Brain microvascular endothelial cell (primary cell): Measurements from ENCODE around the gene BMPR1A.
"Not testable (repeated sequence)": the region's sequence is repeated elsewhere in the genome, so short reads cannot be mapped to it uniquely, and the experiment has no call there.

Experiments used
- DNase-seq: peaks from one replicate; pipeline ENCODE4 v3.0.0-alpha.2; 2020
- H3K27ac ChIP-seq: fragments of 250-450 bp; sonication (Bioruptor Pico); 2 replicates; pipeline ENCODE4 v1.5.1; 2020; ENCODE audit warnings: mild to moderate bottlenecking, moderate library complexity
- H3K27me3 ChIP-seq: fragments of 250-450 bp; sonication (Bioruptor Pico); replicated peaks from 2 replicates; pipeline ENCODE4 v1.5.1; 2020; ENCODE audit warnings: mild to moderate bottlenecking
- H3K36me3 ChIP-seq: fragments of 250-450 bp; sonication (Bioruptor Pico); replicated peaks from 2 replicates; pipeline ENCODE4 v1.5.1; 2020; ENCODE audit warnings: mild to moderate bottlenecking
- H3K4me3 ChIP-seq: 2 replicates; pipeline ENCODE4 v1.5.1; 2011; ENCODE audit warnings: low read depth, mild to moderate bottlenecking, control low read depth, low read length, moderate library complexity
- CTCF ChIP-seq: IDR thresholded peaks from 2 replicates; pipeline ENCODE4 v1.5.1; 2011; ENCODE audit warnings: low read depth, mild to moderate bottlenecking, moderate library complexity, low read length, control low read depth, inconsistent platforms; ENCODE audit errors: missing control alignments
- in situ Hi-C: cut with HindIII; loops from 2 replicates; pipeline ENCODE4 v1.10.0; 2017; ENCODE audit warnings: low sequenced_read_pairs, low pct_ligation_motif_present

BMPR1A gene

GRCh38 chr10:86944907-86945306 lies 188.5 kb downstream of the BMPR1A start:
- Histone ChIP-seq H3K27ac (no peak overlapping the region), H3K27me3 (no peaks in the 10 kb centered on the region), H3K36me3 (no peaks in the 10 kb centered on the region), H3K4me3 (no peak overlapping the region)
- in situ Hi-C loops = no loop called here
- no peak for DNase-seq
- TF ChIP-seq CTCF = no peak

GRCh38 chr10:86945361-86946212 lies 189.2 kb downstream of the BMPR1A start:
- H3K36me3 ChIP-seq = no peaks in the 10 kb centered on the region
- no peak overlapping the region for H3K27ac ChIP-seq
- no peaks in the 10 kb centered on the region for H3K27me3 ChIP-seq
- DNase-seq = no peak
- H3K4me3 ChIP-seq = no peak overlapping the region
- peak; percentile 57 for TF ChIP-seq CTCF
- in situ Hi-C loops = no loop called here

- Histone ChIP-seq H3K4me3 (no peak overlapping the region), H3K36me3 (no peaks in the 10 kb centered on the region), H3K27me3 (no peaks in the 10 kb centered on the region), H3K27ac (no peak overlapping the region)
- in situ Hi-C loops = no loop called here
- no peak for TF ChIP-seq CTCF
- DNase-seq = no peak
These were observed 190.1 kb downstream of the BMPR1A start for GRCh38 chr10:86946213-86947155.

GRCh38 chr10:86947806-86948205 lies 191.4 kb downstream of the BMPR1A start:
- DNase-seq, H3K4me3 ChIP-seq, H3K27me3 ChIP-seq, H3K36me3 ChIP-seq, H3K27ac ChIP-seq, in situ Hi-C loops: not testable (repeated sequence)

DNA sequence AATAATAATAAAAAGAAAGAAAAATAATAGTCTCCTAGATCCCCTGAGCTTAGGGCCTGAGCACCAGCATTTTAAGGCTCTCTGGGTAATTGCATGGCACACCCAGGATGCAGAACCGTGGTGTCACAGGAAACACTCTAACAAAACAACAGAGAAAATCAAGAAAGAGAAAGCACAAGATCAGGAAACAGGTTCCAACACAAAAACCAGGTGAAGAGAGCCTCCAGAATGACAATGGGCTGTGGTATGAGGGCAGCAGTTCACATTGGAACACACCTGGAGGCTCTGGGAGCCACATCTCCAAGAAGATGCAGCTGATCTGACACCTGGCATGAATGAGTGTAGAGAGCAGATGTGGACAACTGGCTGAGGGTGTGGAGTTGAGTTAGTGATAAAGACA lies 193.9 kb downstream of the BMPR1A start:
- Histone ChIP-seq H3K27ac (no peak overlapping the region), H3K36me3 (no peaks in the 10 kb centered on the region), H3K27me3 (no peaks in the 10 kb centered on the region), H3K4me3 (no peak overlapping the region)
- in situ Hi-C loops = no loop called here
- TF ChIP-seq CTCF = no peak
- no peak for DNase-seq

- in situ Hi-C loops = no loop called here
- no peak overlapping the region for H3K27ac ChIP-seq
- TF ChIP-seq CTCF = no peak
These were observed 194.9 kb downstream of the BMPR1A start for GRCh38 chr10:86951184-86951761.

More at GRCh38 chr10:86951184-86951761, 194.9 kb downstream of the BMPR1A start:
- Histone ChIP-seq H3K4me3 (no peak overlapping the region), H3K27me3 (no peaks in the 10 kb centered on the region), H3K36me3 (no peaks in the 10 kb centered on the region)
- DNase-seq = no peak
